PC-3 (cell line): Measurements from ENCODE around the gene HHIP. TPM values are rescaled to one million over a fixed set of nuclear protein-coding genes. Genes with fewer than 3 reads are reported as not detected.

Source experiments
- ATAC-seq: fragments of 200-7000 bp; cut with Tn5 transposase; 2 replicates; pipeline ENCODE4 v1.9.1; 2020; ENCODE audit warnings: mild to moderate bottlenecking, moderate library complexity
- BruUV-seq: library from RNA; stranded (reverse); fragments of 400-500 nt; replicated peaks from 2 replicates; lab custom pipeline; 2021; lab: Mats Ljungman, UMichigan
- CTCF ChIA-PET: fragments of 300-600 bp; sonication (Branson Sonifier 250); formaldehyde crosslinking; loops from one replicate; lab custom pipeline; 2022; ENCODE audit warnings: antibody characterized with exemption; lab: Charles Lee
- POLR2A ChIA-PET: fragments of 300-600 bp; sonication (Branson Sonifier 250); formaldehyde crosslinking; loops from one replicate; lab custom pipeline; 2022; ENCODE audit warnings: antibody characterized with exemption; ENCODE audit not compliant: unreplicated experiment; lab: Charles Lee
- DNase-seq: peaks from one replicate; pipeline ENCODE4 v3.0.0-alpha.2; 2015
- H2AFZ ChIP-seq: fragments of 300-600 bp; sonication (generic); 2 replicates; pipeline ENCODE4 v1.6.0; 2016; ENCODE audit warnings: antibody characterized with exemption, low read length
- H3F3A ChIP-seq: fragments of 300-600 bp; sonication (generic); one replicate; pipeline ENCODE4 v1.6.0; 2017; ENCODE audit warnings: antibody characterized with exemption, low read length, control low read depth, mild to moderate bottlenecking; ENCODE audit not compliant: unreplicated experiment
- H3K27ac ChIP-seq: fragments of 300-600 bp; sonication (generic); 2 replicates; pipeline ENCODE4 v1.5.1; 2016; ENCODE audit warnings: mild to moderate bottlenecking, low read length
- H3K27me3 ChIP-seq: fragments of 300-600 bp; sonication (generic); 2 replicates; pipeline ENCODE4 v1.6.1; 2016; ENCODE audit warnings: low read length, mixed read lengths
- H3K36me3 ChIP-seq: fragments of 300-600 bp; sonication (generic); 2 replicates; pipeline ENCODE4 v1.6.1; 2016; ENCODE audit warnings: low read depth, mixed run types, low read length, mixed read lengths
- H3K4me1 ChIP-seq: fragments of 300-600 bp; sonication (generic); 2 replicates; pipeline ENCODE4 v1.5.1; 2016; ENCODE audit warnings: low read length; ENCODE audit not compliant: insufficient read depth
- H3K4me2 ChIP-seq: fragments of 300-600 bp; sonication (generic); 2 replicates; pipeline ENCODE4 v1.6.0; 2016; ENCODE audit warnings: low read length
- H3K4me3 ChIP-seq: fragments of 300-600 bp; sonication (generic); 2 replicates; pipeline ENCODE4 v1.5.1; 2016; ENCODE audit warnings: mild to moderate bottlenecking, low read length, mixed read lengths
- H3K79me2 ChIP-seq: fragments of 300-600 bp; sonication (generic); 2 replicates; pipeline ENCODE4 v1.6.1; 2017; ENCODE audit warnings: low read length, mixed read lengths
- H3K9ac ChIP-seq: fragments of 300-600 bp; sonication (generic); 2 replicates; pipeline ENCODE4 v1.6.0; 2016; ENCODE audit warnings: mild to moderate bottlenecking, low read length
- H3K9me2 ChIP-seq: fragments of 300-600 bp; sonication (generic); replicated peaks from 2 replicates; pipeline ENCODE4 v1.6.1; 2016; ENCODE audit warnings: mixed run types, low read length, mixed read lengths
- H3K9me3 ChIP-seq: fragments of 300-600 bp; sonication (generic); 2 replicates; pipeline ENCODE4 v1.6.1; 2016; ENCODE audit warnings: low read length, mixed read lengths
- H4K20me1 ChIP-seq: fragments of 300-600 bp; sonication (generic); 2 replicates; pipeline ENCODE4 v1.6.1; 2016; ENCODE audit warnings: low read length, mixed read lengths
- EZH2 ChIP-seq: fragments of 300-600 bp; sonication (generic); IDR thresholded peaks from one replicate; pipeline ENCODE4 v1.6.1; 2017; ENCODE audit warnings: antibody characterized with exemption, mild to moderate bottlenecking, low read length; ENCODE audit not compliant: unreplicated experiment
- EZH2phosphoT487 ChIP-seq: fragments of 300-600 bp; sonication (generic); IDR thresholded peaks from 2 replicates; pipeline ENCODE4 v1.6.1; 2018; ENCODE audit warnings: mild to moderate bottlenecking, antibody characterized with exemption, low read length, borderline replicate concordance
- intact Hi-C: fragments of 100-400 bp; cut with micrococcal nuclease; formaldehyde crosslinking; loops from 2 replicates; pipeline ENCODE4 v1.9.0; 2023
- total RNA-seq: library from RNA; depleted of rRNA; stranded (reverse); fragments of >200 nt; gene quantifications from 2 replicates; pipeline ENCODE4 v1.2.3, GENCODE V29; 2014
- TF ChIP-seq, protein P1 (sequence below): fragments of 300-600 bp; sonication (generic); conservative IDR thresholded peaks from 2 replicates; pipeline ENCODE4 v1.5.1; 2017; ENCODE audit warnings: antibody characterized with exemption, low read depth, mild to moderate bottlenecking, low read length

Gene HHIP
- total RNA-seq, 1 experiment from 2014 or later: 1.2 TPM

DNA sequence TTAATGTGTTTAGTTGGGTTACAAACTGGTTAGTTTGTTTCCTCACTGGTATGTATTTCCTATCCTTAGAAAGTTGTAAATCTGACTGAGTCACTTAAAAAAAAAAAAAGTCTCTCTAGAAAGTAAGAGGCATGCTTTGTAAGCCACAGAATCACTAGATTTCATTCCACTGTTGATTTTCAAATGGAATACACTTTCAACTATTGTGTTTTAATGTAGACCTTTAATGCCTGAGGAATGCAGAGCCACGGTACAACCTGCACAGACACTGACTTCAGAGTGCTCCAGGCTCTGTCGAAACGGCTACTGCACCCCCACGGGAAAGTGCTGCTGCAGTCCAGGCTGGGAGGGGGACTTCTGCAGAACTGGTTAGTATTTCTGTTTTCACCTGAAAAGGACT lies 88.6 kb downstream of the HHIP start:
- Histone ChIP-seq H3K9me3 (no peaks in the 10 kb centered on the region), H3K36me3 (no peaks in the 10 kb centered on the region), H3K4me3 (peak overlapping the region; percentile 11; the same call in 1 of the 2 replicates), H3K27ac (no peak overlapping the region), H3K9me2 (no peaks in the 10 kb centered on the region), H2AFZ (no peak overlapping the region), H3K9ac (no peak overlapping the region), H3K4me1 (peaks cover 19% of the 10 kb centered on the region), H4K20me1 (no peaks in the 10 kb centered on the region), H3K4me2 (peak overlapping the region; percentile 26), H3K79me2 (no peaks in the 10 kb centered on the region), H3F3A (no peaks in the 10 kb centered on the region), H3K27me3 (no peaks in the 10 kb centered on the region)
- intact Hi-C loops: no loop called here
- CTCF ChIA-PET: no interaction called here
- BruUV-seq: no TSS peak
- TF ChIP-seq, protein P1, sequence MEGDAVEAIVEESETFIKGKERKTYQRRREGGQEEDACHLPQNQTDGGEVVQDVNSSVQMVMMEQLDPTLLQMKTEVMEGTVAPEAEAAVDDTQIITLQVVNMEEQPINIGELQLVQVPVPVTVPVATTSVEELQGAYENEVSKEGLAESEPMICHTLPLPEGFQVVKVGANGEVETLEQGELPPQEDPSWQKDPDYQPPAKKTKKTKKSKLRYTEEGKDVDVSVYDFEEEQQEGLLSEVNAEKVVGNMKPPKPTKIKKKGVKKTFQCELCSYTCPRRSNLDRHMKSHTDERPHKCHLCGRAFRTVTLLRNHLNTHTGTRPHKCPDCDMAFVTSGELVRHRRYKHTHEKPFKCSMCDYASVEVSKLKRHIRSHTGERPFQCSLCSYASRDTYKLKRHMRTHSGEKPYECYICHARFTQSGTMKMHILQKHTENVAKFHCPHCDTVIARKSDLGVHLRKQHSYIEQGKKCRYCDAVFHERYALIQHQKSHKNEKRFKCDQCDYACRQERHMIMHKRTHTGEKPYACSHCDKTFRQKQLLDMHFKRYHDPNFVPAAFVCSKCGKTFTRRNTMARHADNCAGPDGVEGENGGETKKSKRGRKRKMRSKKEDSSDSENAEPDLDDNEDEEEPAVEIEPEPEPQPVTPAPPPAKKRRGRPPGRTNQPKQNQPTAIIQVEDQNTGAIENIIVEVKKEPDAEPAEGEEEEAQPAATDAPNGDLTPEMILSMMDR: no peak
- no peak for TF ChIP-seq EZH2
- no peak for TF ChIP-seq EZH2phosphoT487
- peak; percentile 57 for DNase-seq
- POLR2A ChIA-PET: no interaction called here
- ATAC-seq: peak; percentile 80

DNA sequence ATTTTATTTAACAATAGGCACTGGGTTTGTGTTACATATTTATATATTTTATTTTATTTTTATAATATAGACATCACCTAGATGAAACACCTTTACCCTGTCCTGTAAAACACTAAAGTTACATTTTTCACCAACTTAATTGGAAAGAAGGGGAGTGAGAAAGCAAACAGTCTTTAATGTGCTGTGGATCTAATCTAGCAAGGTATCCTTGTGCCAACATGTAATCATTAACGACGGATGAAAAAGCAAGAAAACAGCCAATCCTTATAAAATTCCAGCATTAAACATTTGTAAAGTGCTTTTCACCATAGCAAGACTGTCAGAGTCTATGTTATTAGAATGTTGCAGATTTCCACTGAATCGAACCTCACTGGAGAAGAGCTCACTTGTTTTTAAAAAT lies 92.7 kb downstream of the HHIP start:
- no peak overlapping the region for H3K9ac ChIP-seq
- H3K4me2 ChIP-seq: no peak overlapping the region
- no peak for DNase-seq
- TF ChIP-seq EZH2phosphoT487 (no peak), EZH2 (no peak)
- TF ChIP-seq, protein P1: no peak
- POLR2A ChIA-PET: no interaction called here
- intact Hi-C loops: no loop called here
- no peaks in the 10 kb centered on the region for H3K9me2 ChIP-seq
- no peaks in the 10 kb centered on the region for H3K79me2 ChIP-seq
- H3K27ac ChIP-seq: no peak overlapping the region
- H3K36me3 ChIP-seq: no peaks in the 10 kb centered on the region
- CTCF ChIA-PET: no interaction called here
- no peak overlapping the region for H2AFZ ChIP-seq
- no peaks in the 10 kb centered on the region for H4K20me1 ChIP-seq
- no peak overlapping the region for H3K4me3 ChIP-seq
- BruUV-seq: no TSS peak
- no peaks in the 10 kb centered on the region for H3K27me3 ChIP-seq
- H3K4me1 ChIP-seq: peaks cover 5% of the 10 kb centered on the region
- H3F3A ChIP-seq: no peaks in the 10 kb centered on the region
- no peak for ATAC-seq
- H3K9me3 ChIP-seq: no peaks in the 10 kb centered on the region

DNA sequence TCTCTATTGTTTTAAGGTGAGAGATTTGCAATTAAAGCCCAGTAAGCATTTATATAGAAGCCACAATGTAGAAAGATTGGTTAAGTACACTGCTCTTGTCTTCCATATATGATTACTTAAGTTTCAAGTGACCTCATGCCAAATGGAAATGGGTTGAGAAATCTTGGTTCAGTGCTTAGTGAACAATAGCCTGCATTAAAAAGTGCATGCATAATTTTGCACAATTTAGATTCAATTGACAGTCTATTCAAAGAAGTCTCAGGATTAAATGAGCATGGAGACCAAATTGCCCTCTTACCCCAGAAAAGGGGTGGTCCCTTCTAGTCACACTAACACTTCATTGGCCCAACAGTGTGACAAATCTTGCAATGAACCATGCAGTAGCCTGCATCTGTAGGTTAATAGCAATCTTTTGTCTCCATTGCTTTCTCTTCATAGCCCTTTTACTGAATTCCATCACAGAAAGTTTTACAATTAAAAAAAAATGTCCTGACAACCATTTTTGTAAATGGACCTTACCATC lies 93.6 kb downstream of the HHIP start:
- no peak for ATAC-seq
- TF ChIP-seq EZH2phosphoT487 (no peak), EZH2 (no peak)
- TF ChIP-seq, protein P1: no peak
- H4K20me1 ChIP-seq: no peaks in the 10 kb centered on the region
- no TSS peak for BruUV-seq
- no peaks in the 10 kb centered on the region for H3K9me3 ChIP-seq
- H2AFZ ChIP-seq: no peak overlapping the region
- H3K36me3 ChIP-seq: no peaks in the 10 kb centered on the region
- peaks cover 3% of the 10 kb centered on the region for H3K4me1 ChIP-seq
- intact Hi-C loops: no loop called here
- no peaks in the 10 kb centered on the region for H3K9me2 ChIP-seq
- ChIA-PET POLR2A (no interaction called here), CTCF (no interaction called here)
- H3K4me3 ChIP-seq: no peak overlapping the region
- H3K27ac ChIP-seq: no peak overlapping the region
- no peak overlapping the region for H3K9ac ChIP-seq
- H3K4me2 ChIP-seq: no peak overlapping the region
- H3K79me2 ChIP-seq: no peaks in the 10 kb centered on the region
- no peaks in the 10 kb centered on the region for H3K27me3 ChIP-seq
- H3F3A ChIP-seq: no peaks in the 10 kb centered on the region
- no peak for DNase-seq
